AG09319 (cell line): ENCODE measurements around the gene RAB34.

Experiments used
- DNase-seq: peaks from one replicate; pipeline ENCODE4 v3.0.0-alpha.2; 2010; ENCODE audit warnings: low read depth; ENCODE audit errors: extremely low read depth
- TF ChIP-seq, protein P1 (sequence below): IDR thresholded peaks from 2 replicates; pipeline ENCODE4 v1.5.1; 2011; ENCODE audit warnings: low read depth, mild to moderate bottlenecking, inconsistent platforms, low read length, moderate library complexity

RAB34 gene

GRCh38 chr17:28702026-28702751 lies 15.5 kb downstream of the RAB34 start:
- TF ChIP-seq, protein P1, sequence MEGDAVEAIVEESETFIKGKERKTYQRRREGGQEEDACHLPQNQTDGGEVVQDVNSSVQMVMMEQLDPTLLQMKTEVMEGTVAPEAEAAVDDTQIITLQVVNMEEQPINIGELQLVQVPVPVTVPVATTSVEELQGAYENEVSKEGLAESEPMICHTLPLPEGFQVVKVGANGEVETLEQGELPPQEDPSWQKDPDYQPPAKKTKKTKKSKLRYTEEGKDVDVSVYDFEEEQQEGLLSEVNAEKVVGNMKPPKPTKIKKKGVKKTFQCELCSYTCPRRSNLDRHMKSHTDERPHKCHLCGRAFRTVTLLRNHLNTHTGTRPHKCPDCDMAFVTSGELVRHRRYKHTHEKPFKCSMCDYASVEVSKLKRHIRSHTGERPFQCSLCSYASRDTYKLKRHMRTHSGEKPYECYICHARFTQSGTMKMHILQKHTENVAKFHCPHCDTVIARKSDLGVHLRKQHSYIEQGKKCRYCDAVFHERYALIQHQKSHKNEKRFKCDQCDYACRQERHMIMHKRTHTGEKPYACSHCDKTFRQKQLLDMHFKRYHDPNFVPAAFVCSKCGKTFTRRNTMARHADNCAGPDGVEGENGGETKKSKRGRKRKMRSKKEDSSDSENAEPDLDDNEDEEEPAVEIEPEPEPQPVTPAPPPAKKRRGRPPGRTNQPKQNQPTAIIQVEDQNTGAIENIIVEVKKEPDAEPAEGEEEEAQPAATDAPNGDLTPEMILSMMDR: no peak
- DNase-seq: no peak

GRCh38 chr17:28700830-28701492 lies 16.7 kb downstream of the RAB34 start:
- DNase-seq: no peak
- TF ChIP-seq, protein P1: no peak

GRCh38 chr17:28700278-28700677 lies 17.4 kb downstream of the RAB34 start:
- DNase-seq: no peak
- TF ChIP-seq, protein P1: no peak

- no peak for DNase-seq
Observed at GRCh38 chr17:28698253-28698941, 19.3 kb downstream of the RAB34 start.

DNA sequence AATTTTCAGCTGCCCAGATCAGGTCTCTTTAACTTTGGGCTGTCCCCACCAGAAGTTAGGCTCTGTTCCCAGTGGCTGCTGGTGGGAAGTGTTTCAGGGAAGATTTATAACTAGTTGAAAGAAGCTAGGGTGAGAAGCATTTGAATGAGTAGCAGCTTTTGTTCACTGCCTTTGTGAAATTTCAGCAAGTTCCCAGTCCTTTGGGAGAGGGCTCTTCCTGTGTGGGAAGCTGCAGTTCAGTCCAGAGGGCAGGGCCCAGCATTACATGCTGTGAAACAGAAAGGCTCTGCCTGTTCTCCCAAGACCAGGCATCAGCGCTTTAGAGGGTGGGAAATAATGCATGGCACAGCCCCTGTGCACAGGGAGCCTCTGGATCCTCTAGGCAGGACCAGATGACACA lies 23.8 kb downstream of the RAB34 start:
- DNase-seq: no peak
- TF ChIP-seq, protein P1: no peak

More at GRCh38 chr17:28698253-28698941, 19.3 kb downstream of the RAB34 start:
- TF ChIP-seq, protein P1: no peak

- TF ChIP-seq, protein P1: no peak
- DNase-seq: no peak
Observed at GRCh38 chr17:28689011-28689410, 28.7 kb downstream of the RAB34 start.

DNA sequence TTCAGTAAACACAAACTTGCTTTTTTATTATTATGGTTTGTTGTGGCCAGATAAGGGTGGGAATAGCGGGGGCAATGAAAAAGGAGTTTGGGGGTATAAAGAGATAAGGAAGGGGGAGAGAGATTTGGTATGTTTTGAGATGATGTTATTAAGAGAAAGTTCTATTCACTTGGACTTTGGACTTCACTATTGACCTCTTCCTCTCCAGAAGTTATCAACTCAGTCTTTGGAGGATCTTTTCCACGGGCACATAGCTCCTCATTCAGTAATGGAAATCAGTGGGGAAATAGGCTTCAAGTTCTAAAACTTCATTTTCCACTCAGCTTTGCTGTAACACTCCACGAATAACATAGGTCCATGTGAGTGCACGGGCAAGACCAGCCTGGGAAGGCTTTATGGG lies 29.2 kb downstream of the RAB34 start:
- TF ChIP-seq, protein P1: no peak

More for the DNA sequence above, 29.2 kb downstream of the RAB34 start:
- DNase-seq: no peak
